ENCODE data around the gene EPB41L4B. TPM values are rescaled to one million over a fixed set of nuclear protein-coding genes. Genes with fewer than 3 reads are reported as not detected.
"Not testable (repeated sequence)": the region's sequence is repeated elsewhere in the genome, so short reads cannot be mapped to it uniquely, and the experiment has no call there.

Gene EPB41L4B
- polyA plus RNA-seq, 3 donors = 13.4 to 17.3 (median 14.3) TPM

DNA sequence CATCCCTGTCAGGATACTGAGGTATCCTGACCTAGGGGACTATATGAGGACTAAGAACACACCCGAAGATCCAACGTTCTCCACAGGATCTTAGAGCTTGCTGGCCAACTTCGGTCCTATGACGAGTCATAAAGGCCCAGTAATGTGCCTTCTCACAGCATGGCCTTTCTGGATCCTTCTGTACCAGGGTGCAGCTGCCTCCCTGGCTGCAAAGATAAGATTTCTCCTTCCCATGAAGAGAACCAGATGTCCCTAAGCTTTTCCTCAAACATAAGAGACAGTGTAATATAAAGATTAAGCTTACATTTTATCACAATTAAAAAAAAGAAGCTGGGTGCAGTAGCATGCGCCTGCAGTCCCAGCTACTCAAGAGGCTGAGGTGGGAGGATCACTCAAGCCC lies 18.3 kb downstream of the EPB41L4B start:
- no peak for DNase-seq (ENCODE audit: low read depth in 3 of 3, low spot score in 2 of 3)

GRCh38 chr9:109301012-109301411 lies 19.8 kb downstream of the EPB41L4B start:
- no peak for DNase-seq (ENCODE audit: low read depth in 3 of 3, low spot score in 2 of 3)

DNA sequence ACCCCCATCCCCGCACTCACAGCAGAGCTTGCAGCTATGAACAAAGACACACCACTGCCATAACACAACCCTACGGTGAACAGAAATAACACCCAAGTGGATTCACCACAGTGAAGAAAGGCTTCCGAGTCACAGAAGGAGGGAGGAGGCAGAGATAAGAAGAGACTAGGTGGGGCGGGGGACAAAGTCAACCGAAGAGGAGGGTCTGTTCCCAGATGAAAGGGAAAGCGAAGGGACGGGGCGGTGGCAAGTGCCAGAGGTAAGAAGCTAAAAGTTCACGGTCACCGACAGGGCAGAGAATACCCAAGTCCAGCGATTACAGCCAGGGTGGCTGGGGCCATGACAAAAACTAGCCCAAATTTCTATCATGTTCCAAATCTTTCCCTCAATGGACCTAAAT lies 21.0 kb downstream of the EPB41L4B start:
- no peak for DNase-seq (ENCODE audit: low read depth in 3 of 3, low spot score in 2 of 3)

DNA sequence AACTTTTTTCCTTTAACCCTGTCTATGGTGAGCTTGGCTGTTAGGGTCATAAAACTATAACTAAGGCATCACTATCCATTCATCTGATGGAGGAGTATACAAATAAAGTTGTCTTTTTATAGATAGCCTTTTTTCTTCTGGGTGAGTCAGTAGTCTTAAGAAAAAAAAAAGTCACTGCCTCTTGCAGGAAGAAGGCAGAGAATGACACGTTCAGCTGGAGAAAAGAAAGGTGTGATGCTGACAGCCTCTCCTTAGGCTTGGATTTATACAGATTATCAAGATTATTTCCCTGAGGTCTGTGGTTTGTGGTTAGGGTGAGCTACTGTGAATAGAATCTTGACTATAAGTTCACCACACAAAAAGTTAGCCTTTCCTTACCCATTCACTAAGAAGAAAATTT lies 23.0 kb downstream of the EPB41L4B start:
- no peak for DNase-seq (ENCODE audit: low read depth in 3 of 3, low spot score in 2 of 3)

DNA sequence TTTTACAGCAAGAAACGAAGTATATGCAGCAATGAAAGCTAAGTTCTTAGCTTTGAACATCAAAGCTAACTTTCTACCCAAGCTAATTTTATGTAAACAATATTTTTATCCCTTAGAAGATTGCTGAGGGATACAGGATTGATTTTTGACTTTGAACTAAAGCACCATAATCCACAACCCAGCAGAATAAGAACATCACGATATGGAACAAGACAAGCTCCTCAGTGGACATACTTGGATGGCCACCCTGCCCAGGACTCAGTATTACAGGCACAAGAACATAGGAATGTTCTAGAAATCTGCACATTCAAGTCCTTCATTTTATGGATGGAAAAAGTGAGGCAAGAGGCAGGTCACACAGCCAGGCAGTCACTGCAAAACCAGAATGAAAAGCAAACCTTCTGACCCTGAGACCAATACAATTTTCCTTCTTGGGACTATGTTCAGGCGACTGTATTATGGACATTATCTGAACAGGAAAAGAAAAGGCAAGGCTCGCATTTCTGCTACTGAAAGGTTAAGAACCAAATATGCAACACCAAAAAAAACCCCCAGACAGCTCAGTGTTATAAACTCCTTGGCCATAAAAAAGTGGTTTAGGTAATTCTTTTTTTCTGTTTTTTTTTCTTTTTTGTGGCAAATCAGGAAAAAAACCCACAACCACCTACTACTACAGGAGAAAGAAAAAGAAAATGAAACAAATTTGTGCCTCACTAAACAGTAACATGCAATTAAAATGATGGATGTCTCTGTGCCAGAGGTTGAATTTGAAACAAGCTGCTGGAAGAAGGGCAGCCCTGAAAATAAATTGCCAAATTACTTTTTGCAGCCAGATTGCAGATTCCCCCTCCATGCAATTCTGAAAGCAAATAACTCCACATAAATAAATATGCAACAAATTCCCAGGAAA lies 25.4 kb downstream of the EPB41L4B start:
- peak in 1 of 3 donors; percentile 47 for DNase-seq (ENCODE audit: low read depth in 3 of 3, low spot score in 2 of 3)

- no peak for DNase-seq (ENCODE audit: low read depth in 3 of 3, low spot score in 2 of 3)
These were observed 30.5 kb downstream of the EPB41L4B start for GRCh38 chr9:109290385-109290784.

- DNase-seq (ENCODE audit: low read depth in 3 of 3, low spot score in 2 of 3) = no peak
These were observed 30.9 kb downstream of the EPB41L4B start for GRCh38 chr9:109289931-109290330.

GRCh38 chr9:109289186-109289585 lies 31.7 kb downstream of the EPB41L4B start:
- DNase-seq (ENCODE audit: low read depth in 3 of 3, low spot score in 2 of 3) = no peak

- DNase-seq (ENCODE audit: low read depth in 3 of 3, low spot score in 2 of 3) = no peak
These were observed 33.9 kb downstream of the EPB41L4B start for GRCh38 chr9:109286981-109287380.

GRCh38 chr9:109286571-109286977 lies 34.3 kb downstream of the EPB41L4B start:
- no peak for DNase-seq (ENCODE audit: low read depth in 3 of 3, low spot score in 2 of 3)

GRCh38 chr9:109283672-109284071 lies 37.2 kb downstream of the EPB41L4B start:
- DNase-seq (ENCODE audit: low read depth in 3 of 3, low spot score in 2 of 3) = not testable (repeated sequence)

DNA sequence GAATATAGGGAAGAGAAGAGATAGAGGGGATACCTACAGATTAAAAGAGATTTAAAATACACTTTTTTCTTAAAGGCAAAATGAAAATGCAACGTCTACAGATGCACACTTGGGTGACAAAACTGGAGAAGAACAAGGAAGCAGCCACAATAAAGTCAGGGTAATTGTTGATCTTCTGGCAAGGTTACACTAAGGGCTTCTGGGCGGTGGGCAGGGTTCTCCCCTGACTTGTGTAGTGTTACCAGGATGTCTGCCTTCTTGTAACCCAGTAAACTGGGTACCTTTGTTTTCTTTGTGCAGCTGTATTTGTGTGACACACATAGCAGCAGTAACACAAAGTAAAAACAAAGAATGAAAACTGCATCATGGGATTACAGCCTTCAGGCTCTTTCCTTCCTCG lies 37.8 kb downstream of the EPB41L4B start:
- no peak for DNase-seq (ENCODE audit: low read depth in 3 of 3, low spot score in 2 of 3)

DNA sequence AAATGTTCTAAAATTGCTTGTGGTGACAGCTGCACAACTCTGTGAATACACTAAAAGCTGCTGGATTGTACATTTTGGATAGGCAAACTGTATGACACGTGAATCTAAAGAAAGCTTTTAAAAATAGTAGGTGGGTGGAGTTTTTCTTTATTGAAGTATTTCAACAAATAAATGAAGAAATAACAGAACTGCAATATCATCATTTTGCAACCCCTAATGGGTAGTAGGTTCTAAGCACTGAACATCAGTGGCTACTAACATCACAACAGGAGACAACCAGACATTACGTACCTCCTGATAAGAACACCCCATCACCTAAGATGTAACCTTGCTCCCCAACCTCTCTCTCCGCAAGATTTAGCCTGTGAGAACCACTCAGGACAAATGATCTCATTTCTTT lies 38.6 kb downstream of the EPB41L4B start:
- no peak for DNase-seq (ENCODE audit: low read depth in 3 of 3, low spot score in 2 of 3)

GRCh38 chr9:109281518-109281917 lies 39.3 kb downstream of the EPB41L4B start:
- DNase-seq (ENCODE audit: low read depth in 3 of 3, low spot score in 2 of 3) = no peak

DNA sequence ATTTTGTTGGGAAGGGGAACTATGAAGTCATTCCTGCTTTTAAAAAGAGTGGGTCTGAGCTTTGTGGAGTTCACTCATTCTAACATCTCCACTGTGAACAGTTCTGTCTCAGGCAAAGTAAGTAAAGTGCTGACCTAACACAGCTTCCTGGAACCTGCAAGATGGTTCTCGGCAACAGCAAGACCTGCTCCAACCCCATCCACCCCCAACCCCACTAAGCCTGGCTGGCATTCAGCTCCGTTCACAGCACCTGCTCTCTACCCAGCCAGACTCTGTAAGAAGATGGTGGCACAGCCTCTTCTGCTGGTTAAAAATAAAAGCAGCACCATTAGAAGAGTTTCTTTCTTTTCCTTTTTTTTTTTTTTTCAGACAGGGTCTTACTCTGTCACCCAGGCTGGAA lies 42.0 kb downstream of the EPB41L4B start:
- no peak for DNase-seq (ENCODE audit: low read depth in 3 of 3, low spot score in 2 of 3)

- DNase-seq (ENCODE audit: low read depth in 3 of 3, low spot score in 2 of 3) = no peak
These were observed 42.6 kb downstream of the EPB41L4B start for GRCh38 chr9:109278216-109278615.

- no peak for DNase-seq (ENCODE audit: low read depth in 3 of 3, low spot score in 2 of 3)
These were observed 43.4 kb downstream of the EPB41L4B start for GRCh38 chr9:109277451-109277850.

GRCh38 chr9:109276469-109277440 lies 44.1 kb downstream of the EPB41L4B start:
- no peak for DNase-seq (ENCODE audit: low read depth in 3 of 3, low spot score in 2 of 3)

GRCh38 chr9:109274884-109275730 lies 45.8 kb downstream of the EPB41L4B start:
- no peak for DNase-seq (ENCODE audit: low read depth in 3 of 3, low spot score in 2 of 3)

GRCh38 chr9:109273869-109274268 lies 47.0 kb downstream of the EPB41L4B start:
- no peak for DNase-seq (ENCODE audit: low read depth in 3 of 3, low spot score in 2 of 3)

Measured in right renal cortex interstitium (tissue), 3 donors.